Endothelial cell of umbilical vein (primary cell): ENCODE measurements around the gene RNF6. TPM values are rescaled to one million over a fixed set of nuclear protein-coding genes. Genes with fewer than 3 reads are reported as not detected.

Experiments used
- BruUV-seq: library from RNA; stranded (reverse); fragments of 400-500 nt; replicated peaks from 2 replicates; lab custom pipeline; 2021; lab: Mats Ljungman, UMichigan
- CTCF ChIA-PET: fragments of 300-600, 350-600 bp; sonication (Branson Sonifier 250); formaldehyde crosslinking; loops from one replicate; lab custom pipeline; 2021; ENCODE audit warnings: antibody characterized with exemption, inconsistent platforms; lab: Charles Lee
- POLR2A ChIA-PET: fragments of 300-600, 350-600 bp; sonication (Branson Sonifier 250); formaldehyde crosslinking; loops from one replicate; lab custom pipeline; 2021; ENCODE audit warnings: antibody characterized with exemption, inconsistent platforms; lab: Charles Lee
- DNase-seq: peaks from one replicate; pipeline ENCODE4 v3.0.0-alpha.2; 2011; ENCODE audit warnings: low read depth, low spot score
- FAIRE-seq: peaks from 2 replicates; lab custom pipeline; 2011; peaks lifted over from hg19 to GRCh38; lab: Jason Lieb, UNC
- H2AFZ ChIP-seq: 2 replicates; pipeline ENCODE4 v1.6.0; 2012; ENCODE audit warnings: low read depth, low read length, control low read depth, inconsistent platforms
- H3K27ac ChIP-seq: 2 replicates; pipeline ENCODE4 v1.5.1; 2011; ENCODE audit warnings: low read depth, mild to moderate bottlenecking, control low read depth, low read length, moderate library complexity; ENCODE audit not compliant: insufficient read depth
- H3K27me3 ChIP-seq, 2 experiments: 2 replicates each; pipeline versions ENCODE4 v1.6.0 to v1.6.1; 2011; ENCODE audit warnings: low read length in 2 of 2, mixed read lengths in 1 of 2; ENCODE audit not compliant: control insufficient read depth in 2 of 2, insufficient read depth in 2 of 2
- H3K36me3 ChIP-seq, 2 experiments: 2 replicates in 1 of 2; 3 replicates in 1 of 2; pipeline ENCODE4 v1.5.1; 2011; ENCODE audit warnings: low read length in 2 of 2, mild to moderate bottlenecking in 1 of 2, moderate library complexity in 1 of 2; ENCODE audit not compliant: control insufficient read depth in 2 of 2, insufficient read depth in 2 of 2; ENCODE audit errors: extremely low read depth in 1 of 2
- H3K4me1 ChIP-seq: 3 replicates; pipeline ENCODE4 v1.5.1; 2011; ENCODE audit warnings: mild to moderate bottlenecking, low read length; ENCODE audit not compliant: control insufficient read depth, insufficient read depth; ENCODE audit errors: extremely low read depth
- H3K4me2 ChIP-seq: 2 replicates; pipeline ENCODE4 v1.6.1; 2011; ENCODE audit warnings: low read length, control low read depth, mixed read lengths; ENCODE audit not compliant: insufficient read depth
- H3K4me3 ChIP-seq, 3 experiments: fragments of 200-600 bp in 1 of 3; sonication (generic), shearing (Covaris generic) in 1 of 3; replicated peaks in 1 of 3; 2 replicates each; pipeline ENCODE4 v1.5.1; 2011 to 2016; ENCODE audit warnings: control low read depth in 3 of 3, low read length in 3 of 3, mild to moderate bottlenecking in 2 of 3, inconsistent platforms in 1 of 3, low read depth in 1 of 3, moderate library complexity in 1 of 3; ENCODE audit not compliant: insufficient read depth in 1 of 3
- H3K79me2 ChIP-seq: 2 replicates; pipeline ENCODE4 v1.6.0; 2012; ENCODE audit warnings: low read length, inconsistent platforms; ENCODE audit not compliant: control insufficient read depth, insufficient read depth
- H3K9ac ChIP-seq: replicated peaks from 2 replicates; pipeline ENCODE3; 2011; ENCODE audit warnings: low read length, control low read depth; ENCODE audit not compliant: insufficient read depth; ENCODE audit errors: extremely low read depth
- H3K9me1 ChIP-seq: replicated peaks from 3 replicates; pipeline ENCODE4 v1.6.0; 2011; ENCODE audit warnings: mild to moderate bottlenecking, low read length; ENCODE audit not compliant: control insufficient read depth, insufficient read depth; ENCODE audit errors: extremely low read depth
- H3K9me3 ChIP-seq: replicated peaks from 2 replicates; pipeline ENCODE4 v1.5.1; 2012; ENCODE audit warnings: low read length, inconsistent platforms; ENCODE audit not compliant: control insufficient read depth, insufficient read depth
- H4K20me1 ChIP-seq: replicated peaks from 2 replicates; pipeline ENCODE3; 2011; ENCODE audit warnings: mild to moderate bottlenecking, low read length; ENCODE audit not compliant: control insufficient read depth, insufficient read depth; ENCODE audit errors: extremely low read depth
- CTCF ChIP-seq, 2 donors: IDR thresholded peaks; 1 replicate in 1 of 2; 2 replicates in 1 of 2; pipeline ENCODE4 v1.5.1; 2011; ENCODE audit warnings: low read length in 2 of 2, mild to moderate bottlenecking in 2 of 2, moderate library complexity in 2 of 2, control low read depth in 1 of 2, inconsistent platforms in 1 of 2, low read depth in 1 of 2; ENCODE audit not compliant: insufficient read depth in 1 of 2; ENCODE audit errors: extremely low read depth in 1 of 2
- EZH2 ChIP-seq: IDR thresholded peaks from 2 replicates; pipeline ENCODE4 v1.6.1; 2012; ENCODE audit warnings: borderline replicate concordance, low read depth, mild to moderate bottlenecking, moderate library complexity, low read length, inconsistent platforms; ENCODE audit not compliant: severe bottlenecking
- FOS ChIP-seq: IDR thresholded peaks from 2 replicates; pipeline ENCODE4 v1.6.1; 2011; ENCODE audit warnings: mild to moderate bottlenecking, low read length, moderate library complexity, borderline replicate concordance; ENCODE audit not compliant: insufficient read depth
- GATA2 ChIP-seq: IDR thresholded peaks from 2 replicates; pipeline ENCODE4 v1.7.0; 2011; ENCODE audit warnings: low read depth, mild to moderate bottlenecking, moderate library complexity, mixed read lengths, low read length; ENCODE audit not compliant: insufficient read length, insufficient read depth
- MAX ChIP-seq: IDR thresholded peaks from 2 replicates; pipeline ENCODE4 v1.6.1; 2011; ENCODE audit not compliant: insufficient read depth, insufficient read length
- POLR2A ChIP-seq: IDR thresholded peaks from 2 replicates; pipeline ENCODE4 v1.6.1; 2012; ENCODE audit warnings: low read depth, mild to moderate bottlenecking, control low read depth, low read length
- dilution Hi-C: fragments of 300-500 bp; cut with MboI; formaldehyde crosslinking; loops from one replicate; pipeline ENCODE4 v1.15.0; 2019; ENCODE audit warnings: low sequenced_read_pairs; ENCODE audit not compliant: extremely low pct_ligation_motif_present
- intact Hi-C: fragments of 100-400 bp; cut with micrococcal nuclease; formaldehyde crosslinking; loops from one replicate; pipeline ENCODE4 v1.10.0; 2022
- polyA plus RNA-seq, 4 experiments: library from polyadenylated mRNA; depleted of rRNA in 3 of 4; stranded (reverse) in 3 of 4; unstranded in 1 of 4; fragments of >200 nt; gene quantifications; 2 replicates each; pipeline versions ENCODE4 v1.2.1 to v1.2.3, GENCODE V29; 2011 to 2012; ENCODE audit warnings: missing spikeins in 1 of 4
- total RNA-seq: library from RNA; stranded (reverse); gene quantifications from 2 replicates; pipeline ENCODE4 v1.2.3, GENCODE V29; 2021

Gene RNF6
- total and polyA plus RNA-seq, 2 donors (not counting 3 experiments of a cell fraction or from before 2014, with no cell fraction given), result 12.7 to 36.4 TPM

GRCh38 chr13:26220575-26220974 lies 1.5 kb downstream of the RNF6 start:
- peak overlapping the region; percentile 94 for H3K9ac ChIP-seq
- H3K9me1 ChIP-seq, result no peaks in the 10 kb centered on the region
- H3K79me2 ChIP-seq, result peaks cover 20% of the 10 kb centered on the region
- no peak for FAIRE-seq
- H3K4me2 ChIP-seq, result peak overlapping the region; percentile 90
- no TSS peak for BruUV-seq
- H3K4me1 ChIP-seq, result peaks cover 21% of the 10 kb centered on the region
- peaks cover 2% of the 10 kb centered on the region for H4K20me1 ChIP-seq
- H3K9me3 ChIP-seq, result no peaks in the 10 kb centered on the region
- ChIA-PET POLR2A (no interaction called here), CTCF (interaction anchor here (1.1 to 3.4 kb wide), 5 partner anchors 11 to 478 kb away, joined by 3 to 11 read pairs (median 5); no protein-coding TSS in a partner anchor)
- intact Hi-C loops (loop anchor here (10.0 kb wide), 1 partner anchor 206 kb away; no protein-coding TSS in a partner anchor), dilution Hi-C loops (no loop called here)
- H3K27me3 ChIP-seq, result no peaks in the 10 kb centered on the region
- H3K4me3 ChIP-seq, result peak overlapping the region; percentile 3 to 79 (median 51)
- H3K27ac ChIP-seq, result no peak overlapping the region
- peaks cover 6 to 25% of the 10 kb centered on the region in 2 experiments for H3K36me3 ChIP-seq
- peak; percentile 14 for DNase-seq
- peak; percentile 9 for TF ChIP-seq FOS
- TF ChIP-seq GATA2, result no peak
- no peak for TF ChIP-seq POLR2A
- no peak for TF ChIP-seq MAX
- no peak overlapping the region for H2AFZ ChIP-seq

GRCh38 chr13:26219726-26220125 lies 2.4 kb downstream of the RNF6 start:
- CTCF ChIA-PET, result interaction anchor here (1.4 to 1.7 kb wide), 2 partner anchors 17 to 479 kb away, joined by 3 to 5 read pairs; no protein-coding TSS in a partner anchor
- dilution Hi-C loops (no loop called here), intact Hi-C loops (loop anchor here (10.0 kb wide), 1 partner anchor 205 kb away; no protein-coding TSS in a partner anchor)
- DNase-seq (no peak), FAIRE-seq (no peak)
- BruUV-seq, result no TSS peak
- Histone ChIP-seq H3K27me3 (no peaks in the 10 kb centered on the region), H3K9me1 (no peaks in the 10 kb centered on the region), H3K27ac (peak overlapping the region; percentile 6), H4K20me1 (peaks cover 2% of the 10 kb centered on the region), H3K4me2 (peak overlapping the region; percentile 90), H3K4me3 (no peak overlapping the region), H3K79me2 (peaks cover 20% of the 10 kb centered on the region), H3K9me3 (no peaks in the 10 kb centered on the region), H3K36me3 (peaks cover 13 to 33% of the 10 kb centered on the region in 2 experiments), H2AFZ (no peak overlapping the region), H3K9ac (no peak overlapping the region), H3K4me1 (peaks cover 21% of the 10 kb centered on the region)
- TF ChIP-seq EZH2 (no peak), CTCF (IDR thresholded peaks at IDR 0.05; ENCODE audit: extremely low read depth in 1 of 2, insufficient read depth in 1 of 2, low read depth in 1 of 2, low read length in 2 of 2) (no peak), MAX (no peak), FOS (no peak)
- POLR2A ChIA-PET, result no interaction called here
